Measurements from ENCODE around the gene DAP. TPM values are rescaled to one million over a fixed set of nuclear protein-coding genes. Genes with fewer than 3 reads are reported as not detected.

DAP gene
- total and polyA plus RNA-seq, 4 donors: 36.6 to 122 (median 101) TPM

DNA sequence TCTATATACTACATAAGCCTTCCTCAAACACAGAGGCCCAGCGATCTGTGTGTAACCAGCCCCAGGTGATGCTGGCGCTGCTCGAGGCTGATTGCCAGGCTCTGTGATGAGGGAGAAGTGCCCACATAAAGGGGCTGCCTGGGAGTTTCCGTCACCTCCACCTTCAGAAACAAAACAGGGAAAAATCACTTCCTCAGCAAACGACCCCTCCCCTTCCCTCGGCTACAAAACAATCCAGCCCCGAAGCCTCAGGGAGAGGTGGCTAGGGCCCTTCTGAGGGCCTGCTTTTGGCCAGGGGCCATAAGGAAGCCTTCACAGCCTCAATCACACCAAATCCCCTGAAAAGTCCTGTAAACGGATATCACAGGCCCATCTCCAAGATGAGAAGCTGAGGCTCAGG, 51.1 kb downstream of the DAP start:
- Histone ChIP-seq H3K27me3 (ENCODE audit: control insufficient read depth in 4 of 4, insufficient read depth in 4 of 4, low read length in 3 of 4) (no peaks in the 10 kb centered on the region), H3K9ac (ENCODE audit: low read depth in 1 of 2, low read length in 2 of 2) (no peak overlapping the region), H3K4me1 (ENCODE audit: control insufficient read depth in 4 of 4, insufficient read depth in 4 of 4, low read length in 3 of 4) (peaks cover 3 to 20% (median 11%) of the 10 kb centered on the region in 4 donors), H3K27ac (ENCODE audit: low read depth in 1 of 2, low read length in 2 of 2) (no peak overlapping the region), H3K4me3 (ENCODE audit: low read depth in 1 of 3, low read length in 3 of 3) (no peak overlapping the region), H3K36me3 (ENCODE audit: control insufficient read depth in 4 of 4, insufficient read depth in 3 of 4, low read depth in 1 of 4, low read length in 3 of 4) (peaks cover 0 to 4% (median under 1%) of the 10 kb centered on the region in 4 donors), H3K9me3 (ENCODE audit: control insufficient read depth in 4 of 4, low read length in 3 of 4) (no peaks in the 10 kb centered on the region)
- no peak for DNase-seq (ENCODE audit: low spot score)
- WGBS: 87% methylated on average over 8 of the region's 8 CpGs
- TF ChIP-seq, protein P1, sequence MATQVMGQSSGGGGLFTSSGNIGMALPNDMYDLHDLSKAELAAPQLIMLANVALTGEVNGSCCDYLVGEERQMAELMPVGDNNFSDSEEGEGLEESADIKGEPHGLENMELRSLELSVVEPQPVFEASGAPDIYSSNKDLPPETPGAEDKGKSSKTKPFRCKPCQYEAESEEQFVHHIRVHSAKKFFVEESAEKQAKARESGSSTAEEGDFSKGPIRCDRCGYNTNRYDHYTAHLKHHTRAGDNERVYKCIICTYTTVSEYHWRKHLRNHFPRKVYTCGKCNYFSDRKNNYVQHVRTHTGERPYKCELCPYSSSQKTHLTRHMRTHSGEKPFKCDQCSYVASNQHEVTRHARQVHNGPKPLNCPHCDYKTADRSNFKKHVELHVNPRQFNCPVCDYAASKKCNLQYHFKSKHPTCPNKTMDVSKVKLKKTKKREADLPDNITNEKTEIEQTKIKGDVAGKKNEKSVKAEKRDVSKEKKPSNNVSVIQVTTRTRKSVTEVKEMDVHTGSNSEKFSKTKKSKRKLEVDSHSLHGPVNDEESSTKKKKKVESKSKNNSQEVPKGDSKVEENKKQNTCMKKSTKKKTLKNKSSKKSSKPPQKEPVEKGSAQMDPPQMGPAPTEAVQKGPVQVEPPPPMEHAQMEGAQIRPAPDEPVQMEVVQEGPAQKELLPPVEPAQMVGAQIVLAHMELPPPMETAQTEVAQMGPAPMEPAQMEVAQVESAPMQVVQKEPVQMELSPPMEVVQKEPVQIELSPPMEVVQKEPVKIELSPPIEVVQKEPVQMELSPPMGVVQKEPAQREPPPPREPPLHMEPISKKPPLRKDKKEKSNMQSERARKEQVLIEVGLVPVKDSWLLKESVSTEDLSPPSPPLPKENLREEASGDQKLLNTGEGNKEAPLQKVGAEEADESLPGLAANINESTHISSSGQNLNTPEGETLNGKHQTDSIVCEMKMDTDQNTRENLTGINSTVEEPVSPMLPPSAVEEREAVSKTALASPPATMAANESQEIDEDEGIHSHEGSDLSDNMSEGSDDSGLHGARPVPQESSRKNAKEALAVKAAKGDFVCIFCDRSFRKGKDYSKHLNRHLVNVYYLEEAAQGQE (IDR thresholded peaks at IDR 0.05): no peak
- TF ChIP-seq RXRA (IDR thresholded peaks at IDR 0.05) (no peak), FOXA1 (IDR thresholded peaks at IDR 0.05) (no peak), HNF4G (IDR thresholded peaks at IDR 0.05) (no peak), HNF4A (conservative IDR thresholded peaks at IDR 0.05) (no peak), SP1 (IDR thresholded peaks at IDR 0.05) (no peak), EGR1 (IDR thresholded peaks at IDR 0.05; ENCODE audit: low read depth in 2 of 2) (no peak), RAD21 (IDR thresholded peaks at IDR 0.05) (no peak), TAF1 (conservative IDR thresholded peaks at IDR 0.05) (no peak), JUND (IDR thresholded peaks at IDR 0.05) (no peak), NR2F2 (IDR thresholded peaks at IDR 0.05) (no peak), YY1 (IDR thresholded peaks at IDR 0.05) (no peak), GABPA (IDR thresholded peaks at IDR 0.05 in 1 of 2, conservative IDR thresholded peaks at IDR 0.05 in 1 of 2) (no peak), FOXA2 (IDR thresholded peaks at IDR 0.05) (no peak)
- TF ChIP-seq, protein P2, sequence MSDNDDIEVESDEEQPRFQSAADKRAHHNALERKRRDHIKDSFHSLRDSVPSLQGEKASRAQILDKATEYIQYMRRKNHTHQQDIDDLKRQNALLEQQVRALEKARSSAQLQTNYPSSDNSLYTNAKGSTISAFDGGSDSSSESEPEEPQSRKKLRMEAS (IDR thresholded peaks at IDR 0.05): no peak
- TF ChIP-seq, protein P3, sequence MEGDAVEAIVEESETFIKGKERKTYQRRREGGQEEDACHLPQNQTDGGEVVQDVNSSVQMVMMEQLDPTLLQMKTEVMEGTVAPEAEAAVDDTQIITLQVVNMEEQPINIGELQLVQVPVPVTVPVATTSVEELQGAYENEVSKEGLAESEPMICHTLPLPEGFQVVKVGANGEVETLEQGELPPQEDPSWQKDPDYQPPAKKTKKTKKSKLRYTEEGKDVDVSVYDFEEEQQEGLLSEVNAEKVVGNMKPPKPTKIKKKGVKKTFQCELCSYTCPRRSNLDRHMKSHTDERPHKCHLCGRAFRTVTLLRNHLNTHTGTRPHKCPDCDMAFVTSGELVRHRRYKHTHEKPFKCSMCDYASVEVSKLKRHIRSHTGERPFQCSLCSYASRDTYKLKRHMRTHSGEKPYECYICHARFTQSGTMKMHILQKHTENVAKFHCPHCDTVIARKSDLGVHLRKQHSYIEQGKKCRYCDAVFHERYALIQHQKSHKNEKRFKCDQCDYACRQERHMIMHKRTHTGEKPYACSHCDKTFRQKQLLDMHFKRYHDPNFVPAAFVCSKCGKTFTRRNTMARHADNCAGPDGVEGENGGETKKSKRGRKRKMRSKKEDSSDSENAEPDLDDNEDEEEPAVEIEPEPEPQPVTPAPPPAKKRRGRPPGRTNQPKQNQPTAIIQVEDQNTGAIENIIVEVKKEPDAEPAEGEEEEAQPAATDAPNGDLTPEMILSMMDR (IDR thresholded peaks at IDR 0.05; ENCODE audit: low read depth, low read length, missing input control): no peak
- TF ChIP-seq, protein P4, sequence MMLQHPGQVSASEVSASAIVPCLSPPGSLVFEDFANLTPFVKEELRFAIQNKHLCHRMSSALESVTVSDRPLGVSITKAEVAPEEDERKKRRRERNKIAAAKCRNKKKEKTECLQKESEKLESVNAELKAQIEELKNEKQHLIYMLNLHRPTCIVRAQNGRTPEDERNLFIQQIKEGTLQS (IDR thresholded peaks at IDR 0.05): no peak
- TF ChIP-seq, protein P5, sequence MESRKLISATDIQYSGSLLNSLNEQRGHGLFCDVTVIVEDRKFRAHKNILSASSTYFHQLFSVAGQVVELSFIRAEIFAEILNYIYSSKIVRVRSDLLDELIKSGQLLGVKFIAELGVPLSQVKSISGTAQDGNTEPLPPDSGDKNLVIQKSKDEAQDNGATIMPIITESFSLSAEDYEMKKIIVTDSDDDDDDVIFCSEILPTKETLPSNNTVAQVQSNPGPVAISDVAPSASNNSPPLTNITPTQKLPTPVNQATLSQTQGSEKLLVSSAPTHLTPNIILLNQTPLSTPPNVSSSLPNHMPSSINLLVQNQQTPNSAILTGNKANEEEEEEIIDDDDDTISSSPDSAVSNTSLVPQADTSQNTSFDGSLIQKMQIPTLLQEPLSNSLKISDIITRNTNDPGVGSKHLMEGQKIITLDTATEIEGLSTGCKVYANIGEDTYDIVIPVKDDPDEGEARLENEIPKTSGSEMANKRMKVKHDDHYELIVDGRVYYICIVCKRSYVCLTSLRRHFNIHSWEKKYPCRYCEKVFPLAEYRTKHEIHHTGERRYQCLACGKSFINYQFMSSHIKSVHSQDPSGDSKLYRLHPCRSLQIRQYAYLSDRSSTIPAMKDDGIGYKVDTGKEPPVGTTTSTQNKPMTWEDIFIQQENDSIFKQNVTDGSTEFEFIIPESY (IDR thresholded peaks at IDR 0.05): no peak
